Measurements from ENCODE around the gene TBRG4.

TBRG4 gene

GRCh38 chr7:45143616-45144015 lies 32.1 kb upstream of the TBRG4 start:
- DNase-seq (ENCODE audit: low read depth): no peak

GRCh38 chr7:45140827-45141226 lies 29.3 kb upstream of the TBRG4 start:
- no peak for DNase-seq (ENCODE audit: low read depth)

- DNase-seq (ENCODE audit: low read depth): no peak
Measured at GRCh38 chr7:45138433-45139267, 27.2 kb upstream of the TBRG4 start.

GRCh38 chr7:45136106-45137060 lies 24.9 kb upstream of the TBRG4 start:
- peak; percentile 63 for DNase-seq (ENCODE audit: low read depth)

- no peak for DNase-seq (ENCODE audit: low read depth)
Measured at GRCh38 chr7:45133877-45134276, 22.4 kb upstream of the TBRG4 start.

- DNase-seq (ENCODE audit: low read depth): no peak
Measured at GRCh38 chr7:45133352-45133751, 21.9 kb upstream of the TBRG4 start.

- DNase-seq (ENCODE audit: low read depth): no peak
Measured at GRCh38 chr7:45132708-45133320, 21.3 kb upstream of the TBRG4 start.

GRCh38 chr7:45131891-45132290 lies 20.4 kb upstream of the TBRG4 start:
- DNase-seq (ENCODE audit: low read depth): no peak

- no peak for DNase-seq (ENCODE audit: low read depth)
Measured at GRCh38 chr7:45130910-45131309, 19.4 kb upstream of the TBRG4 start.

GRCh38 chr7:45129906-45130305 lies 18.4 kb upstream of the TBRG4 start:
- DNase-seq (ENCODE audit: low read depth): no peak

GRCh38 chr7:45129181-45129800 lies 17.8 kb upstream of the TBRG4 start:
- DNase-seq (ENCODE audit: low read depth): no peak

- no peak for DNase-seq (ENCODE audit: low read depth)
Measured at GRCh38 chr7:45126920-45127319, 15.4 kb upstream of the TBRG4 start.

GRCh38 chr7:45126201-45126600 lies 14.7 kb upstream of the TBRG4 start:
- DNase-seq (ENCODE audit: low read depth): no peak

GRCh38 chr7:45125193-45125904 lies 13.9 kb upstream of the TBRG4 start:
- no peak for DNase-seq (ENCODE audit: low read depth)

- no peak for DNase-seq (ENCODE audit: low read depth)
Measured at GRCh38 chr7:45123913-45124710, 12.6 kb upstream of the TBRG4 start.

GRCh38 chr7:45122975-45123860 lies 11.7 kb upstream of the TBRG4 start:
- no peak for DNase-seq (ENCODE audit: low read depth)

GRCh38 chr7:45119550-45119949 lies 8.1 kb upstream of the TBRG4 start:
- no peak for DNase-seq (ENCODE audit: low read depth)

GRCh38 chr7:45118889-45119331 lies 7.4 kb upstream of the TBRG4 start:
- no peak for DNase-seq (ENCODE audit: low read depth)

- DNase-seq (ENCODE audit: low read depth): no peak
Measured at GRCh38 chr7:45118292-45118691, 6.8 kb upstream of the TBRG4 start.
